ENCODE data around the gene ZBTB17.

GRCh38 chr1:16014509-16015482 lies 38.9 kb upstream of the ZBTB17 start:
- no peak for TF ChIP-seq RCOR1 (IDR thresholded peaks at IDR 0.05; ENCODE audit: insufficient replicate concordance, low read length)
- TF ChIP-seq, protein P1, sequence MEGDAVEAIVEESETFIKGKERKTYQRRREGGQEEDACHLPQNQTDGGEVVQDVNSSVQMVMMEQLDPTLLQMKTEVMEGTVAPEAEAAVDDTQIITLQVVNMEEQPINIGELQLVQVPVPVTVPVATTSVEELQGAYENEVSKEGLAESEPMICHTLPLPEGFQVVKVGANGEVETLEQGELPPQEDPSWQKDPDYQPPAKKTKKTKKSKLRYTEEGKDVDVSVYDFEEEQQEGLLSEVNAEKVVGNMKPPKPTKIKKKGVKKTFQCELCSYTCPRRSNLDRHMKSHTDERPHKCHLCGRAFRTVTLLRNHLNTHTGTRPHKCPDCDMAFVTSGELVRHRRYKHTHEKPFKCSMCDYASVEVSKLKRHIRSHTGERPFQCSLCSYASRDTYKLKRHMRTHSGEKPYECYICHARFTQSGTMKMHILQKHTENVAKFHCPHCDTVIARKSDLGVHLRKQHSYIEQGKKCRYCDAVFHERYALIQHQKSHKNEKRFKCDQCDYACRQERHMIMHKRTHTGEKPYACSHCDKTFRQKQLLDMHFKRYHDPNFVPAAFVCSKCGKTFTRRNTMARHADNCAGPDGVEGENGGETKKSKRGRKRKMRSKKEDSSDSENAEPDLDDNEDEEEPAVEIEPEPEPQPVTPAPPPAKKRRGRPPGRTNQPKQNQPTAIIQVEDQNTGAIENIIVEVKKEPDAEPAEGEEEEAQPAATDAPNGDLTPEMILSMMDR (conservative IDR thresholded peaks at IDR 0.05; ENCODE audit: low read depth, low read length), result no peak
- no peak for TF ChIP-seq RFX5 (IDR thresholded peaks at IDR 0.05; ENCODE audit: low read depth, low read length)
- TF ChIP-seq MAZ (IDR thresholded peaks at IDR 0.05; ENCODE audit: borderline replicate concordance, low read depth, low read length), result no peak
- TF ChIP-seq CEBPB (IDR thresholded peaks at IDR 0.05; ENCODE audit: low read depth, low read length), result no peak
- TF ChIP-seq USF2 (IDR thresholded peaks at IDR 0.05; ENCODE audit: low read depth, low read length), result peak; percentile 32; the same call in 1 of the 2 replicates
- TF ChIP-seq RAD21 (IDR thresholded peaks at IDR 0.05; ENCODE audit: low read length), result no peak
- no peak for TF ChIP-seq MXI1 (IDR thresholded peaks at IDR 0.05; ENCODE audit: borderline replicate concordance, low read depth, low read length)
- no peak for TF ChIP-seq NFE2L2 (IDR thresholded peaks at IDR 0.05; ENCODE audit: low read depth, low read length)
